ENCODE data around the gene PIGK.

- TF ChIP-seq CTCF (IDR thresholded peaks at IDR 0.05), result no peak
- no peak for TF ChIP-seq EP300 (IDR thresholded peaks at IDR 0.05)
- TF ChIP-seq POLR2A (IDR thresholded peaks at IDR 0.05), result no peak
- no peak for TF ChIP-seq POLR2AphosphoS5 (IDR thresholded peaks at IDR 0.05)
These were observed 1.6 kb upstream of the PIGK start for GRCh38 chr1:77220687-77221463.

Data from stomach (tissue), 4 donors.